ENCODE results near the gene ITGB7. TPM values are rescaled to one million over a fixed set of nuclear protein-coding genes. Genes with fewer than 3 reads are reported as not detected.
"Not testable (repeated sequence)": the region's sequence is repeated elsewhere in the genome, so short reads cannot be mapped to it uniquely, and the experiment has no call there.

ITGB7 gene
- total RNA-seq, 1 donor from 2014 or later: 137 TPM

DNA sequence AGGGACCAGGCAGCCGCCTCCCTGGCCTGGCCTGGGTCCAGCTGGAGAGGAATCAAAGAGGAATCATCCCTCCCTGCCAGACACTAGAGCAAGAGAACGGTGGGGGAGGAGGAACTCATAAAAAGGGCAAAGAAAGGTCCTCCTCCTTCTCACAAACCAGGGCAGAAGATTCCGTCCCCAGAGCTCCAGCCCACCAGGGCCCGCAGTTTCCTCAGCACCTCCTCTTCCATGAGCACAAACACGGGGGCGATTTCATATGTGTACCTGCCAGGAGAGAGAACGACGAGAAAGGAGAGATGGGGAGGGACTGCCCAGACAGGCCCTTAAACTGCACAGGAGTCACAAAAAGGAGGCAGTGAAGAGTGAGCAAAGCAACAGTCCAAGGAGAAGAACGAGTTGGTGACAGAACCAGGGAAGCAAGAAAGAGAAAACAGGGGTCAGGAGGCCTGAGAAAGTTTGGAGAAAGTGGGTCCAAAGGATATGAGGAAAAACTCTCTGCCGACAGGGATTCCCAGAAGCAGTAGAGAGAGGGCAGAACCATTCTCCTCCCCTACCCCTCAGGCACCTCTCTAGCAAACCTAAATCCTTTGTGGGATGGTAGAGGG is 35.2 kb downstream of the ITGB7 start:
- Mint-ChIP-seq H3K4me3 (no peak overlapping the region), H3K9me3 (no peaks in the 10 kb centered on the region), H3K27ac (no peak overlapping the region), H3K4me1 (no peaks in the 10 kb centered on the region), H3K27me3 (no peaks in the 10 kb centered on the region), H3K36me3 (ENCODE audit: low read depth) (peaks cover 17% of the 10 kb centered on the region)
- POLR2A ChIA-PET: no interaction called here
- CTCF ChIA-PET: no interaction called here
- TF ChIP-seq, protein P1, sequence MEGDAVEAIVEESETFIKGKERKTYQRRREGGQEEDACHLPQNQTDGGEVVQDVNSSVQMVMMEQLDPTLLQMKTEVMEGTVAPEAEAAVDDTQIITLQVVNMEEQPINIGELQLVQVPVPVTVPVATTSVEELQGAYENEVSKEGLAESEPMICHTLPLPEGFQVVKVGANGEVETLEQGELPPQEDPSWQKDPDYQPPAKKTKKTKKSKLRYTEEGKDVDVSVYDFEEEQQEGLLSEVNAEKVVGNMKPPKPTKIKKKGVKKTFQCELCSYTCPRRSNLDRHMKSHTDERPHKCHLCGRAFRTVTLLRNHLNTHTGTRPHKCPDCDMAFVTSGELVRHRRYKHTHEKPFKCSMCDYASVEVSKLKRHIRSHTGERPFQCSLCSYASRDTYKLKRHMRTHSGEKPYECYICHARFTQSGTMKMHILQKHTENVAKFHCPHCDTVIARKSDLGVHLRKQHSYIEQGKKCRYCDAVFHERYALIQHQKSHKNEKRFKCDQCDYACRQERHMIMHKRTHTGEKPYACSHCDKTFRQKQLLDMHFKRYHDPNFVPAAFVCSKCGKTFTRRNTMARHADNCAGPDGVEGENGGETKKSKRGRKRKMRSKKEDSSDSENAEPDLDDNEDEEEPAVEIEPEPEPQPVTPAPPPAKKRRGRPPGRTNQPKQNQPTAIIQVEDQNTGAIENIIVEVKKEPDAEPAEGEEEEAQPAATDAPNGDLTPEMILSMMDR (IDR thresholded peaks at IDR 0.05): no peak
- ATAC-seq (ENCODE audit: low read depth) (no peak), DNase-seq (no peak)
- intact Hi-C loops (cut with micrococcal nuclease): no loop called here

- POLR2A ChIA-PET: no interaction called here
These were observed 36.0 kb downstream of the ITGB7 start for GRCh38 chr12:53170876-53171724.

GRCh38 chr12:53170215-53170614 is 36.8 kb downstream of the ITGB7 start:
- DNase-seq: no peak
- ChIA-PET POLR2A (no interaction called here), CTCF (no interaction called here)
- no peaks in the 10 kb centered on the region for H3K4me1 Mint-ChIP-seq
- intact Hi-C loops (cut with micrococcal nuclease): no loop called here
- H3K27ac Mint-ChIP-seq: no peak overlapping the region
- H3K9me3 Mint-ChIP-seq: no peaks in the 10 kb centered on the region
- H3K27me3 Mint-ChIP-seq: no peaks in the 10 kb centered on the region
- ATAC-seq (ENCODE audit: low read depth): no peak
- H3K36me3 Mint-ChIP-seq (ENCODE audit: low read depth): peaks cover 17% of the 10 kb centered on the region
- TF ChIP-seq, protein P1 (IDR thresholded peaks at IDR 0.05): no peak
- no peak overlapping the region for H3K4me3 Mint-ChIP-seq

More at GRCh38 chr12:53170876-53171724, 36.0 kb downstream of the ITGB7 start:
- ATAC-seq (ENCODE audit: low read depth) (no peak), DNase-seq (no peak)
- CTCF ChIA-PET: no interaction called here
- H3K36me3 Mint-ChIP-seq (ENCODE audit: low read depth): peaks cover 17% of the 10 kb centered on the region
- no peak overlapping the region for H3K27ac Mint-ChIP-seq
- no peaks in the 10 kb centered on the region for H3K27me3 Mint-ChIP-seq
- no peaks in the 10 kb centered on the region for H3K4me1 Mint-ChIP-seq
- TF ChIP-seq, protein P1 (IDR thresholded peaks at IDR 0.05): no peak
- intact Hi-C loops (cut with micrococcal nuclease): no loop called here
- no peaks in the 10 kb centered on the region for H3K9me3 Mint-ChIP-seq
- H3K4me3 Mint-ChIP-seq: no peak overlapping the region

DNA sequence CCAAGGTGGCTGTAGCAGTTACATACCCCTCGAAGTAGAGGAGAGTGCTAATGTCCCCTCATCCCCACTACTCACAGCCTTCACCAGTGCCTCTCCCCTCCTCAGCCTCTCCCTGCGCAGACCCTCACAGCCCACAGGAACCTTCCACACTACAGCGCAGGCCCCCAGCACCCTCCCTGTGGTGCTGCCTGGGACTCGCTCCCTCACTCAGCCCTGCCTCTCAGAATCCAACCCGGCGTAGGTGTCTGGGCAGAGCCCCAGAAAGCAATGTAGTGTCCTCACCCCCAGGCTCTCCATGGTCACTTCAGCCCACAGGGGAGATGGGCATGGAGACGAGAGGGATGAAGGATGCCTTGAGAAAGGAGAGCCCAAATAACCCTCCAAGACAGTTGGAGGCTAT is 37.4 kb downstream of the ITGB7 start:
- no peaks in the 10 kb centered on the region for H3K9me3 Mint-ChIP-seq
- no peaks in the 10 kb centered on the region for H3K4me1 Mint-ChIP-seq
- ATAC-seq (ENCODE audit: low read depth) (no peak), DNase-seq (no peak)
- H3K27me3 Mint-ChIP-seq: no peaks in the 10 kb centered on the region
- ChIA-PET CTCF (no interaction called here), POLR2A (no interaction called here)
- no peak overlapping the region for H3K27ac Mint-ChIP-seq
- intact Hi-C loops (cut with micrococcal nuclease): no loop called here
- no peak overlapping the region for H3K4me3 Mint-ChIP-seq
- H3K36me3 Mint-ChIP-seq (ENCODE audit: low read depth): peaks cover 17% of the 10 kb centered on the region
- TF ChIP-seq, protein P1 (IDR thresholded peaks at IDR 0.05): no peak

DNA sequence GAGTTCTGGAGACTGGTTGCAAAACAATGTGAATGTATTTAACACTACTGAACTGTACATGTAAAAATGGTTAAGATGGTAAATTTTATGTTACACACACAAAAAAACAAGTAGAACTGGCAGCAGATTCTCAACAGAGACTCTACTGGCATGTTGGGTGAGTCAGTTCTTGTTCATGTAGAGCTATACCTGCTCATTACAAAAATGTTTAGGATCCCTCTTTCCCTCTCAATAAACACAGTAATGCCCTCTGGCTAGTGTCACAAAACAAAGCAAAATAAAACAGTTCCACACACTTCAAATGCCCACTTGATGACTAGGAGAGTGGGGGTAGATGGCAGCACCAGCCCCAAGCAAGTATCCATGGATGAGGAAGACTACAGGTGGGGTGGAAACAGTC is 40.2 kb downstream of the ITGB7 start:
- no peak overlapping the region for H3K4me3 Mint-ChIP-seq
- H3K36me3 Mint-ChIP-seq (ENCODE audit: low read depth): peaks cover 16% of the 10 kb centered on the region
- H3K4me1 Mint-ChIP-seq: no peaks in the 10 kb centered on the region
- H3K27me3 Mint-ChIP-seq: no peaks in the 10 kb centered on the region
- ATAC-seq (ENCODE audit: low read depth) (no peak), DNase-seq (no peak)
- ChIA-PET POLR2A (no interaction called here), CTCF (no interaction called here)
- H3K27ac Mint-ChIP-seq: no peak overlapping the region
- TF ChIP-seq, protein P1 (IDR thresholded peaks at IDR 0.05): no peak
- H3K9me3 Mint-ChIP-seq: no peaks in the 10 kb centered on the region
- intact Hi-C loops (cut with micrococcal nuclease): no loop called here

GRCh38 chr12:53163008-53163407 is 44.0 kb downstream of the ITGB7 start:
- DNase-seq; H3K27me3 Mint-ChIP-seq; intact Hi-C loops (cut with micrococcal nuclease); CTCF ChIA-PET; ATAC-seq (ENCODE audit: low read depth); H3K27ac Mint-ChIP-seq; H3K9me3 Mint-ChIP-seq; H3K4me3 Mint-ChIP-seq; POLR2A ChIA-PET; H3K36me3 Mint-ChIP-seq (ENCODE audit: low read depth); H3K4me1 Mint-ChIP-seq: not testable (repeated sequence)
